Activated B cell treated with CpG ODN at 0.5 μM for 24 hours (primary cell): Measurements from ENCODE around the gene SEC61A2. TPM values are rescaled to one million over a fixed set of nuclear protein-coding genes. Genes with fewer than 3 reads are reported as not detected.
A peak's percentile ranks its signal among the peaks of the same experiment; 100 is the strongest.

ENCODE experiments used
- ATAC-seq: fragments of 200-7000 bp; cut with Tn5 transposase; one replicate; pipeline ENCODE4 v1.10.0; 2021; ENCODE audit warnings: low read depth, mild to moderate bottlenecking, moderate library complexity
- CTCF ChIA-PET: fragments of 350-600 bp; sonication (Branson Sonifier 250); formaldehyde crosslinking; loops from one replicate; lab custom pipeline; 2021; ENCODE audit warnings: antibody characterized with exemption; lab: Charles Lee
- POLR2A ChIA-PET: fragments of 350-600 bp; sonication (Branson Sonifier 250); formaldehyde crosslinking; loops from one replicate; lab custom pipeline; 2021; ENCODE audit warnings: antibody characterized with exemption; lab: Charles Lee
- DNase-seq: peaks from one replicate; pipeline ENCODE4 v3.0.0; 2022
- H3K27ac Mint-ChIP-seq: one replicate; pipeline ENCODE4 v1.8.0; 2020; ENCODE audit warnings: mixed read lengths
- H3K27me3 Mint-ChIP-seq: one replicate; pipeline ENCODE4 v1.8.0; 2021; ENCODE audit warnings: mixed read lengths
- H3K36me3 Mint-ChIP-seq: one replicate; pipeline ENCODE4 v1.8.0; 2021; ENCODE audit warnings: low read depth, mixed read lengths
- H3K4me1 Mint-ChIP-seq: one replicate; pipeline ENCODE4 v1.8.0; 2021; ENCODE audit warnings: mixed read lengths
- H3K4me3 Mint-ChIP-seq: one replicate; pipeline ENCODE4 v1.8.0; 2020; ENCODE audit warnings: mild to moderate bottlenecking, mixed read lengths
- H3K9me3 Mint-ChIP-seq: one replicate; pipeline ENCODE4 v1.8.0; 2020; ENCODE audit warnings: mixed read lengths
- intact Hi-C: fragments of 100-400 bp; cut with micrococcal nuclease; formaldehyde crosslinking; loops from one replicate; pipeline ENCODE4 v1.15.1; 2024
- total RNA-seq: library from RNA; stranded (reverse); gene quantifications from 2 replicates; pipeline ENCODE4 v1.2.3, GENCODE V29; 2022
- TF ChIP-seq, protein P1 (sequence below): fragments of 200-600 bp; IDR thresholded peaks from one replicate; pipeline ENCODE4 v1.8.0; 2022; ENCODE audit warnings: antibody characterized with exemption, mild to moderate bottlenecking

SEC61A2 gene
- total RNA-seq, 1 donor from 2014 or later: 20.8 TPM

DNA sequence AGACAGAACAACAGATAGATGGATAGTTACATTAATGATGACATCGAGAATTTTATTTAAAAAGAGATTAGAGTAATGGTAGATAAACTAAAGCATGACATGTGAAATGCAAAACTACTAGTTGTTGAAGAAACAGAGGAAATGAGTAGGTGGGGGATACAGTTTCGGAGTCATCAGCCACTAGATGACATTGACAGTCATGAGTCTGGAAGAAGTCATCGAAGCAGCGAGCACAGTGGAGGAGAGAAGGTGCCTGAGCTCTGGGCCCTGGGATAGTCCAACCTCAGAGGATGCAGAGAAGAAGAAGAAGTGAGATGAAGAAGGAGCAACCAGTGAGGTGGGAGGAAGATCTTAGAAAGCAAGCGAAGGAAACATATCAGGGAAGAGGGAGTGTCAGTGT is 20.2 kb upstream of the SEC61A2 start:
- Mint-ChIP-seq H3K36me3 (peaks cover 79% of the 10 kb centered on the region), H3K9me3 (no peaks in the 10 kb centered on the region), H3K27ac (no peak overlapping the region), H3K27me3 (no peaks in the 10 kb centered on the region), H3K4me3 (no peak overlapping the region), H3K4me1 (peaks cover 20% of the 10 kb centered on the region)
- no peak for DNase-seq
- ChIA-PET CTCF (no interaction called here), POLR2A (interaction anchor here (1.3 kb wide), 1 partner anchor 66 kb away, joined by 3 read pairs; no protein-coding TSS in a partner anchor)
- intact Hi-C loops: no loop called here
- no peak for ATAC-seq
- TF ChIP-seq, protein P1, sequence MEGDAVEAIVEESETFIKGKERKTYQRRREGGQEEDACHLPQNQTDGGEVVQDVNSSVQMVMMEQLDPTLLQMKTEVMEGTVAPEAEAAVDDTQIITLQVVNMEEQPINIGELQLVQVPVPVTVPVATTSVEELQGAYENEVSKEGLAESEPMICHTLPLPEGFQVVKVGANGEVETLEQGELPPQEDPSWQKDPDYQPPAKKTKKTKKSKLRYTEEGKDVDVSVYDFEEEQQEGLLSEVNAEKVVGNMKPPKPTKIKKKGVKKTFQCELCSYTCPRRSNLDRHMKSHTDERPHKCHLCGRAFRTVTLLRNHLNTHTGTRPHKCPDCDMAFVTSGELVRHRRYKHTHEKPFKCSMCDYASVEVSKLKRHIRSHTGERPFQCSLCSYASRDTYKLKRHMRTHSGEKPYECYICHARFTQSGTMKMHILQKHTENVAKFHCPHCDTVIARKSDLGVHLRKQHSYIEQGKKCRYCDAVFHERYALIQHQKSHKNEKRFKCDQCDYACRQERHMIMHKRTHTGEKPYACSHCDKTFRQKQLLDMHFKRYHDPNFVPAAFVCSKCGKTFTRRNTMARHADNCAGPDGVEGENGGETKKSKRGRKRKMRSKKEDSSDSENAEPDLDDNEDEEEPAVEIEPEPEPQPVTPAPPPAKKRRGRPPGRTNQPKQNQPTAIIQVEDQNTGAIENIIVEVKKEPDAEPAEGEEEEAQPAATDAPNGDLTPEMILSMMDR: no peak

DNA sequence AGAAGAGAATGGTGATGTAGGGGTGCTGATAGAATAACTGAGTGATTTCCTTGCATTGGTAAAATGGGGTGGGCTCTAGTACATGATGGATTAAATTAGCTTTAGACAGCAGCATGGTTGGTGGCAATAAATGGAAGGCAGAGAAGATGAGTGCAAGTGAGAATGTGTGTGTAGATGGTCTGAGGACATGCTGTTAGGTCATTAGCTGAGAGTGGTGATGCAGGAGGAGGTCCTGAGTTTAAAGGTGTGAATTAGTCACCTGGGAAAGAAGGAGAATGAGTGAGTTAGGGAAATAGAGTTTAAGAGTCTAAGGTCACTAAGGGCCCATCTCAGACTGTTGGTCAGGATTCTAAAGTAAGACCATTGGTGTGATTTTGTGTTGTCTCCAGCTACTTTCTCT is 17.9 kb upstream of the SEC61A2 start:
- H3K27me3 Mint-ChIP-seq: no peaks in the 10 kb centered on the region
- H3K36me3 Mint-ChIP-seq: peaks cover 73% of the 10 kb centered on the region
- ChIA-PET POLR2A (interaction anchor here (0.7 to 0.8 kb wide), 3 partner anchors 19 to 289 kb away, joined by 3 to 6 read pairs (median 4); no protein-coding TSS in a partner anchor), CTCF (no interaction called here)
- ATAC-seq (no peak), DNase-seq (no peak)
- peak overlapping the region; percentile 48 for H3K27ac Mint-ChIP-seq
- H3K4me3 Mint-ChIP-seq: no peak overlapping the region
- H3K4me1 Mint-ChIP-seq: peaks cover 20% of the 10 kb centered on the region
- no peaks in the 10 kb centered on the region for H3K9me3 Mint-ChIP-seq
- TF ChIP-seq, protein P1: no peak
- intact Hi-C loops: no loop called here

- Mint-ChIP-seq H3K36me3 (peaks cover 69% of the 10 kb centered on the region), H3K9me3 (no peaks in the 10 kb centered on the region), H3K27me3 (no peaks in the 10 kb centered on the region), H3K27ac (no peak overlapping the region), H3K4me3 (no peak overlapping the region), H3K4me1 (peaks cover 20% of the 10 kb centered on the region)
- no peak for DNase-seq
- POLR2A ChIA-PET: no interaction called here
- intact Hi-C loops: loop anchor here (2.0 kb wide), 1 partner anchor 17 kb away; no protein-coding TSS in a partner anchor
- ATAC-seq: no peak
- TF ChIP-seq, protein P1: no peak
- CTCF ChIA-PET: no interaction called here
Observed at GRCh38 chr10:12113627-12114026, 15.8 kb upstream of the SEC61A2 start.

GRCh38 chr10:12121673-12122072 is 7.8 kb upstream of the SEC61A2 start:
- no peak for ATAC-seq
- H3K27me3 Mint-ChIP-seq: no peaks in the 10 kb centered on the region
- H3K27ac Mint-ChIP-seq: peak overlapping the region; percentile 92
- POLR2A ChIA-PET: interaction anchor here (0.7 to 1.9 kb wide), 5 partner anchors 18 to 128 kb away, joined by 3 to 34 read pairs (median 4); partner anchors contain the start of genes DHTKD1 and UPF2
- CTCF ChIA-PET: interaction anchor here (1.0 kb wide), 1 partner anchor 8 kb away, joined by 3 read pairs; no protein-coding TSS in a partner anchor
- TF ChIP-seq, protein P1: no peak
- intact Hi-C loops: loop anchor here (1.0 kb wide), 3 partner anchors 9 to 78 kb away; no protein-coding TSS in a partner anchor
- H3K36me3 Mint-ChIP-seq: peaks cover 60% of the 10 kb centered on the region
- H3K4me3 Mint-ChIP-seq: peak overlapping the region; percentile 68
- no peak for DNase-seq
- peaks cover 26% of the 10 kb centered on the region for H3K4me1 Mint-ChIP-seq
- no peaks in the 10 kb centered on the region for H3K9me3 Mint-ChIP-seq

- peak overlapping the region; percentile 90 for H3K4me3 Mint-ChIP-seq
- H3K4me1 Mint-ChIP-seq: peaks cover 15% of the 10 kb centered on the region
- ChIA-PET POLR2A (interaction anchor here (0.6 to 1.9 kb wide), 7 partner anchors 19 to 134 kb away, joined by 3 to 30 read pairs (median 3); partner anchors contain the start of genes CDC123, NUDT5 and UPF2), CTCF (interaction anchor here (1.2 kb wide), 2 partner anchors 9 to 88 kb away, joined by 3 to 6 read pairs; partner anchors contain the start of gene UPF2)
- H3K9me3 Mint-ChIP-seq: no peaks in the 10 kb centered on the region
- TF ChIP-seq, protein P1: no peak
- peak overlapping the region; percentile 79 for H3K27ac Mint-ChIP-seq
- DNase-seq (no peak), ATAC-seq (peak; percentile 22)
- H3K27me3 Mint-ChIP-seq: no peaks in the 10 kb centered on the region
- peaks cover 17% of the 10 kb centered on the region for H3K36me3 Mint-ChIP-seq
- intact Hi-C loops: loop anchor here (1.0 to 5.0 kb wide), 5 partner anchors 8 to 772 kb away; no protein-coding TSS in a partner anchor
Observed at GRCh38 chr10:12130237-12130872, 878 bp downstream of the SEC61A2 start.
